CD4-positive, alpha-beta T cell treated with Interleukin-15 for 1 hour (primary cell): ENCODE data around the gene ASMT.
A peak's percentile ranks its signal among the peaks of the same experiment; 100 is the strongest.
"Not testable (repeated sequence)": the region's sequence is repeated elsewhere in the genome, so short reads cannot be mapped to it uniquely, and the experiment has no call there.

Source experiments
- DNase-seq: peaks from one replicate; pipeline ENCODE4 v3.0.0-alpha.2; 2020

The ASMT gene

DNA sequence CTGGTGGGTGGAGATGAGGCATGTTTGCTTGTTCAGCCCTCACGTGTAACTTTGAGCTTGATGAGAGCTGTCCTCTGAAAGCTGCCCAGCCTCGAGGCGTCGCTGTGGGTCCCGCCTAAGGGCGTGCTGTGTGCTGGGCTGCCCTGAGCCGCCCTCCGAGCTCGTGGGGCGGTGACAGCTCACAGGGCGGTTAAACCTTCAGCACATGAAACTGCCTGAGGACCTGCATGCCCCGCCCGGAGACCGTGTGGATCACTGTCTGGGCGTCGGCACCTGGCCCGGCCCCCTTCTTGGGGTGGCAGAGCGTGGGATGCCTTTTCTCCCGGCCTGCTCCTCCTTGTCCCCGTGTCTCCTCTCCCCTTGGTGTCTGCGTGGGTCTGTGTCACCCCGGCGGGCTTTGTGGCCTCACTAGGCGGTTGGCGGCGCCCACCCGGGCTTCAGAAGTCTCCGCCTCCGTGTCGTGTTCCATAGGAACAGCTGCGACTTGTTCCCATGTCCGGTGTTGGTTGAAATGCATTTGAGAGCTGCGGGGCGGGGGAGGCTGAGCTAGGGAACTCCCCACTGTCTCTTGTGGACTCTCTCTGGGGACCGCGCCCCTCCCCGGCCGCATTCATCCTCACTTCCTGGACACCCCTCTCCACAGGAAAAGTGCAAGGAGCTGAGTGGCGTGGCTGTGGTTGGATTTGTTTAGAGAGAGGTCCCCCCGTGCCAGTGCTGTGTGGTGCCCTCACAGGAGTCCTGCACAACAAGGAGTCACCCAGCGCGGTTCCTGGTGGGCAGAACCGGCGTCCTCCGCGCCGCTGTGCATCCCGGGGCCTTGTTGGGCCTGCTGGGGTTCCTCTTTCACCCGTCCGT is 16.6 kb upstream of the ASMT start:
- DNase-seq = no peak

DNA sequence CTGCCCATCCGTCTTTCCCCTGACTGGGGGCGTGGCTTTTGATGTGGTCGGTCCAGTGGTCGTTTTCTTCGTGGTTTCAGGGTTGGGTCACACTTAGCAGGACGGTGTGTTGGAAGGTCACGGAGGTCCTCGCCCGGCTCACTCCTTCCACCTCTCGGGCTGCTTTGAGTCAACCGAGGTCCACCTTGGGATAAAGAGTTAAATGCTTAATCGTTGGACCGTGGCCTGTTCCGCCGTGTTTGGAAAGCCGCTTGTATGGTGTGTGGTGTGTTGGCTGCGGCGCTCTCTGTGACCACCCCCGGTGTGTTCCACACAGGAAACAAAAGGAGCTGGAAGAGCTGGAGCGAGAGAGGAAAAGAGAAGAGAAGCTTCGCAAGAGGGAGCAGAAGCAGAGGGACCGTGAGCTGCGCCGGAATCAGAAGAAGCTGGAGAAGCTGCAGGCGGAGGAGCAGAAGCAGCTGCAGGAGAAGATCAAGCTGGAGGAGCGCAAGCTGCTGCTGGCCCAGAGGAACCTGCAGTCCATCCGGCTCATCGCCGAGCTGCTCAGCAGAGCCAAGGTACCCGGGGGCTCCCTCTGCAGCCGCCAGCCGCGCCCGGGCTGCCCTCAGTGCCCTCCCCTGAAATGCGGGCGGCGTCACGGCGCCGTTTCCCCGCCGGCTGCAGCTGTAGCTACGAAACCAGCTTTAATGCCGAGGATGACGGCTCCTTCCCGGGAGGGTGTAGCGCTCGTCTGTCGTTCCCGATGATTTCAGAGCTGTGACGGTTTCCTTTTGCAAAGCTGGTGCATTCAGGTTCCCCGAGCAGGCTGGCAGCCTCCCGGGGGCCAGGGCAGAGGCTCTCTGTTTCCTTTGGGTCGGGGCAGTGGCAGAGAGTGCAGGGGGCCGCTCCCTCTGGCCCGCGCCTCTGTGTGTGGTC is 15.7 kb upstream of the ASMT start:
- DNase-seq = no peak

GRCh38 chrX:1599791-1600405 is 15.0 kb upstream of the ASMT start:
- no peak for DNase-seq

DNA sequence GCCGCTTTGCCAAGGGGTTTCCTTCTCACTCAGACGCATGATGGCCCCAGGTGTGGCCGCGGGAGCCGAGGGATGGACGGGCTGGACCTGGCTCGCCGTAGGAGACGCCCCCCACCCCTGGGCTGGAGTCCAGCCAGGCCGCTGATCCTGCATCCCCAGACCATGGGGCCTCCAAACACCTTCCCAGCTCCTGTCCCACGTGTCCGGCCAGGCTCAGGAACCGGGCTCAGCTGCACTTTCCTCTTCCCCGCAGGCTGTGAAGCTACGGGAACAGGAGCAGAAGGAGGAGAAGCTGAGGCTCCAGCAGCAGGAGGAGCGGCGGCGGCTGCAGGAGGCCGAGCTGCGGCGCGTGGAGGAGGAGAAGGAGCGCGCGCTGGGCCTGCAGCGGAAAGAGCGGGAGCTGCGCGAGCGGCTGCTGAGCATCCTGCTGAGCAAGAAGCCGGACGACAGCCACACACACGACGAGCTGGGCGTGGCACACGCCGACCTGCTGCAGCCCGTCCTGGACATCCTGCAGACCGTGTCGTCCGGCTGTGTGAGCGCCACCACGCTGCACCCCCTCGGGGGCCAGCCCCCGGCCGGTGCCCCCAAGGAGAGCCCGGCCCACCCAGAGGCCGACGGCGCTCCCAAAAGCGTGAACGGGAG is 14.3 kb upstream of the ASMT start:
- no peak for DNase-seq

DNA sequence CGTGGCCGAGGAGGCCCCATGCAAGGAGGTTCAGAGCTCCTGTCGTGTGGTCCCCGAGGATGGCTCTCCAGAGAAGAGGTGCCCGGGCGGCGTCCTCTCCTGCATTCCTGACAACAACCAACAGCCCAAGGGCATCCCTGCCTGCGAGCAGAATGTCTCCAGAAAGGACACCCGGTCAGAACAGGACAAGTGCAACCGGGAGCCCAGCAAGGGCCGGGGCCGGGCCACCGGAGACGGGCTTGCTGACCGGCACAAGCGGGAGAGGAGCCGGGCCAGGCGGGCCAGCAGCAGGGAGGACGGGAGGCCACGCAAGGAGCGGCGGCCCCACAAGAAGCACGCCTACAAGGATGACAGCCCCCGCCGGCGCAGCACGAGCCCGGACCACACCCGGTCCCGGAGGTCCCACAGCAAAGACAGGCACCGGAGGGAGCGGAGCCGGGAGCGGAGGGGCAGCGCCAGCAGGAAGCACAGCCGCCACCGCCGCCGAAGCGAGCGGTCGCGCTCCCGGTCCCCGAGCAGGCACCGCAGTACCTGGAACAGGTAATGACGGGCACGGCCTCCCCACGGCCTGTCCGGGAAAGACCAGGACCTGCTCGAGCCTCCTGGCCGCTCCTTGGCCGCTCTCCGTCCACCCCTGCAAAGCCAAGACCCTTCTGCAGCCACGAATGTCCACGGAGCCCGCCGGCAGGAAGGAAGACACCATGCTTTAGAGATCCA is 13.7 kb upstream of the ASMT start:
- DNase-seq = no peak

- no peak for DNase-seq
Observed at GRCh38 chrX:1601768-1602085, 13.1 kb upstream of the ASMT start.

GRCh38 chrX:1602299-1602698 is 12.6 kb upstream of the ASMT start:
- no peak for DNase-seq

GRCh38 chrX:1606496-1606895 is 8.4 kb upstream of the ASMT start:
- no peak for DNase-seq

GRCh38 chrX:1609311-1609710 is 5.5 kb upstream of the ASMT start:
- DNase-seq = no peak

- no peak for DNase-seq
Observed at GRCh38 chrX:1609762-1610161, 5.1 kb upstream of the ASMT start.

DNA sequence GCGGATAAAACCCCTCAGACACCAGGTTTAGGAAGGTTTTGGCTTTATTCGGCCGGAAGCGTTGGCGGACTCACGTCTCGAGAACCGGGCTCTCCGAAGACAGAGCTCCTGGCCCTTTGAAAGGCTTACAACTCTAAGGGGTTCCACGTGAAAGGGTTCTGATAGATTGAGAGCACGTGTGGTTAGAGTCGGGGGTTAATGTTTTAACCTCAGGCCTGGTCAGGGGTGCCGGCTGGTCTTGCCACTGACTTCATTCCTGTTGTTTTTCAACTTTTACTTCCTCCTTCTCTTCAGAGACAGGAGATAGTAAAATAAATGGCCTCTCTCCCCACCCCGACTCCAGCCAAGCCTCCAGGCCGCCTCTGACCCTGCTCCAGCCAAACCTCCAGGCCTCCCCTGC is 4.7 kb upstream of the ASMT start:
- DNase-seq = no peak

DNA sequence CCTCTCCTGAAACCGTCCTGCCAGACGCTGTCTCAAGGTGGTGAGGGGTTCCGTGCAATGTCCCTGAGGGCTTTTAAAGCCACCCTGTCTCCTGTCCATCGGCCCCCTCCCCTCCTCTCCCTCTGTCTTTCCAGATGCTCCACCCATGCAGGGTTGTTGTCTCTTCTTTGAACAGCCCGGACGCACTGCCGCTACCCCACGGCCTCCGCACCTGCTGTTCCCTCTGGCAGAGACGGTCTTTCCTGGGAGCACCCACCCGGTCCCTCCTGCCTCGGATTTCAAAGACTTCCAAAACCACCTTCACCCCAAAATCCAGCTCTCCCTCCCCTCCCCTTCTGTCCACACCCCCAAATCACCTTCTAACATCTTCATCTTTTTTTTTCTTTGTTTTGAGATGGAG is 4.1 kb upstream of the ASMT start:
- no peak for DNase-seq

DNA sequence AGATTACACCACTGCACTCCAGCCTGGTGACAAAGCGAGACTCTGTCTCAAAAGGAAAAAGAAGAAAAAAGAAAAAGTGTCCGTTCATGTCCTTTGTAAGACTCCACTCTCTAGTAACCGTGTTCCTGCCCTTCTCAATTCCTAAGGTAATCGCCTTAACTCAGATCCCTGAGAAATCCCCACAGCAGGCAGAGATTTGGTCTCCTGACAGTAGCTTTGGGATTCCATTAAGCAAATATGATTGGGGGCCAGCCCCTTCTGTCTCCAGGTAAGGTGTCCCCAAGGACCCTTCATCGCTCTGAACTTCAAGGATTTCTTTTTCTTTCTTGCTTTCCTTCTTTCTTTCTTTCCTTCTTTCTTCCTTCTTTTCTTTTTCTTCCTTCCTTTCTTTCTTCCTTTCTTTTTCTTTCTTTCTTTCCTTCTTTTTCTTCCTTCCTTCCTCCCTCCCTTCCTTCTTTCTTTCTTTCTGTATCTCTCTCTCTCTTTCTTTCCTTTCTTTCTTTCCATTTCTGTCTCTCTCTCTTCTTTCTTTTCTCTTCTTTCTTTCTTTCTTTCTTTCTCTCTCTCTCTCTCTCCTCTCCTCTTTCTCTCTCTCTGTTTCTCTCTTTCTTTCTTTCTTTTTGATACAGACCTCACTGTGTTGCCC is 2.1 kb upstream of the ASMT start:
- no peak for DNase-seq

GRCh38 chrX:1618689-1619088 is 3.8 kb downstream of the ASMT start:
- DNase-seq = no peak

DNA sequence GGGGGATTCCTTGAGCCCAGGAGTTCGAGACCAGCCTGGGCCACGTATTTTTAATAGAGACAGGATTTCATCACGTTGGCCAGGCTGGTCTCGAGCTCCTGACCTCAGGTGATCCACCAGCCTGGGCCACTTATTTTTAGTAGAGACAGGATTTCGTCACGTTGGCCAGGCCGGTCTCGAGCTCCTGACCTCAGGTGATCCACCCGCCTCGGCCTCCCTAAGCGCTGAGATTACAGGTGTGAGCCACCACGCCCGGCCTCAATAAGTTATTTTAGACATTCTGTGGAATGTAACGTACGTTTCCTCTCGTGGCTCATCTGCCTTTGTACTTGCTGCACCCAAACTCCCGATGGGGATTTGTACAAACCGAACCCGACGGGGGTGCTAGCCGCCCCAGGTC is 8.8 kb downstream of the ASMT start:
- DNase-seq = no peak

DNA sequence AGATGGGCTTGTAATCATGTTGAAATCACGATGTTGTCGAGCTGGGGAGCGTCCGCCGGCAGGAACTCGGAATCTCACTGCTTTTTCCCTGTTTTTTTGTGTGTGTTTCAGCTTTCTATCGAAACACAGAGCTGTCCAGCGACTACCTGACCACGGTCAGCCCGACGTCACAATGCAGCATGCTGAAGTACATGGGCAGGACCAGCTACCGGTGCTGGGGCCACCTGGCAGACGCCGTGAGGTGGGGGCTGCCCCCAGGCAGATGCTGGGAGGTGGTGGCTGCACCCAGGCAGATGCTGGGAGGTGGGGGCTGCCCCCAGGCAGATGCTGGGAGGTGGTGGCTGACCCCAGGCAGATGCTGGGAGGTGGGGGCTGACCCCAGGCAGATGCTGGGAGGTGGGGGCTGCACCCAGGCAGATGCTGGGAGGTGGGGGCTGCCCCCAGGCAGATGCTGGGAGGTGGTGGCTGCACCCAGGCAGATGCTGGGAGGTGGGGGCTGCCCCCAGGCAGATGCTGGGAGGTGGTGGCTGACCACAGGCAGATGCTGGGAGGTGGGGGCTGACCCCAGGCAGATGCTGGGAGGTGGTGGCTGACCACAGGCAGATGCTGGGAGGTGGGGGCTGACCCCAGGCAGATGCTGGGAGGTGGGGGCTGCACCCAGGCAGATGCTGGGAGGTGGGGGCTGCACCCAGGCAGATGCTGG is 9.4 kb downstream of the ASMT start:
- not testable (repeated sequence) for DNase-seq

DNA sequence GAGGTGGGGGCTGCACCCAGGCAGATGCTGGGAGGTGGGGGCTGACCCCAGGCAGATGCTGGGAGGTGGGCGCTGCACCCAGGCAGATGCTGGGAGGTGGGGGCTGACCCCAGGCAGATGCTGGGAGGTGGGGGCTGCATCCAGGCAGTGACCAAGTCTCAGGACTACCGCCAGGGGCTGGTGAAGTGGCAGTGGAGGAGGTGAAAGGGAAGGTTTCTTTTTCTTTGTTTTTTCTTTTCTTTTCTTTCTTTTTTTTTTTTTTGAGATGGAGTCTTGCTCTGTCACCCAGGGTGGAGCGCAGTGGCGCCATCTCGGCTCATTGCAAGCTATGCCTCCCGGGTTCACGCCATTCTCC is 10.0 kb downstream of the ASMT start:
- DNase-seq = not testable (repeated sequence)

GRCh38 chrX:1629244-1629643 is 14.4 kb downstream of the ASMT start:
- DNase-seq = no peak

DNA sequence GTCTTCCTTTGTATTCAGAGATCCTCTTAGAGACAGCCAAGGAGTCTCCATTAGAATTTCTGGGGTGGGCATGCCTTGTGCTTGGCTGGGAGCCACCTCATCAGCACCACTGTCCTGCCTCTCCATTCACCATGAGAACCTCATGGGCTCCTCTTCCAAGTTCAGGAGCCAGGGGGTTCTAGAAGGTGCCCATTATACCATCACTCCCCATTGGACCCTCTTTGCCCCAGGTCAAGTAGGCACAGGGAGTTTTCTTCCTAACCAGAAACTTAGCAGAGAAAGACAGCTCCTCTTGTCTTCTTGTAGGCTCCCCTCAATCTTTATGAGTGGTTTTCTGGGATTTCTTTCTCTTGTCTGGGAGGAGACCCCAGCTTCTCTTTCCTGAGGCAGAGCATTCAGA is 31.1 kb downstream of the ASMT start:
- DNase-seq = no peak

- no peak for DNase-seq
Observed at GRCh38 chrX:1649621-1650020, 34.8 kb downstream of the ASMT start.

DNA sequence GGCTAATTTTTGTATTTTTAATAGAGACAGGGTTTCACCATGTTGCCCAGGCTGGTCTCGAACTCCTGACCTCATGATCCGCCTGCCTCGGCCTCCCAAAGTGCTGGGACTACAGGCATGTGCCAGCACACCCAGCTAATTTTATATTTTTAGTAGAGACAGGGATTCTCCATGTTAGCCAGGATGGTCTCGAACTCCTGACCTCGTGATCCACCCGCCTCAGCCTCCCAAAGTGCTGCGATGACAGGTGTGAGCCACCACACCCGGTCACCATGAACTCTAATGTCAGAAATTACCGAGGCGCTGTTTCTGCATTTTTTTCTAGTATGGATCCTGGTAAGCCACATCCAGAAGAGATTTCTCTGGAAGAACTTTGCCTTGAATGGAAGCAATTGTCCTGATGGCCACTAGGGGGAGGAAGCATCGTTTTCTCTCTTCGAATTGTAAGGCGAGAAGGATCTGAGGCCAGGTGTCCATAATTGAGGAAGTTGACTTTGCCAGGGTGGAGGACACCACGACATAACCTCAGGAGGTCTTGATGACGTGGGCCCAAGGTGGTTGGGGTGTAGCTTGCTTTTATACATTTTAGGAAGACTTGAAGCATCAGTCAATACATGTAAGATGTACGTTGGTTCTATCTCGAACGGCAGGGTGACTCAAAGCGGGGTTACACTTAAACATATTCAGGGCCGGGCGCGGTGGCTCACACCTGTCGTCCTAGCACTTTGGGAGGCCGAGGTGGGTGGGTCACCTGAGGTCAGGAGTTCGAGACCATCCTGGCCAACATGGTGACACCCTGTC is 37.4 kb downstream of the ASMT start:
- DNase-seq = peak; percentile 66
